GM19043 (cell line): ENCODE results near the gene MSMO1.
"Not testable (repeated sequence)": the region's sequence is repeated elsewhere in the genome, so short reads cannot be mapped to it uniquely, and the experiment has no call there.

Experiments used
- ATAC-seq: cut with Tn5 transposase; IDR thresholded peaks from one replicate; pipeline ENCODE4 v1.9.1; 2021; ENCODE audit warnings: low read depth; ENCODE audit not compliant: unreplicated experiment

The MSMO1 gene

GRCh38 chr4:165327211-165328100, at the start of gene MSMO1:
MSMO1 (plus strand) TSS chr4:165327669; CDS start chr4:165333371, 5,702 bp downstream.
- ATAC-seq = peak; percentile 96

- ATAC-seq = not testable (repeated sequence)
These were observed 47.9 kb upstream of the MSMO1 start for GRCh38 chr4:165279531-165279930.

- not testable (repeated sequence) for ATAC-seq
These were observed 42.8 kb upstream of the MSMO1 start for GRCh38 chr4:165284697-165285096.

GRCh38 chr4:165286619-165287340, 40.7 kb upstream of the MSMO1 start:
- peak; percentile 65 for ATAC-seq

- ATAC-seq = peak; percentile 59
These were observed 39.2 kb upstream of the MSMO1 start for GRCh38 chr4:165288226-165288625.

- ATAC-seq = peak; percentile 18
These were observed 38.6 kb upstream of the MSMO1 start for GRCh38 chr4:165288639-165289422.

- no peak for ATAC-seq
These were observed 38.1 kb upstream of the MSMO1 start for GRCh38 chr4:165289423-165289785.

GRCh38 chr4:165293061-165293460, 34.4 kb upstream of the MSMO1 start:
- ATAC-seq = no peak

- no peak for ATAC-seq
These were observed 33.4 kb upstream of the MSMO1 start for GRCh38 chr4:165293927-165294649.

- peak; percentile 94 for ATAC-seq
These were observed 32.6 kb upstream of the MSMO1 start for GRCh38 chr4:165294907-165295306.

GRCh38 chr4:165297626-165298025, 29.8 kb upstream of the MSMO1 start:
- no peak for ATAC-seq

GRCh38 chr4:165299399-165300060, 27.9 kb upstream of the MSMO1 start:
- no peak for ATAC-seq

GRCh38 chr4:165301833-165302232, 25.6 kb upstream of the MSMO1 start:
- peak; percentile 84 for ATAC-seq

GRCh38 chr4:165302658-165303057, 24.8 kb upstream of the MSMO1 start:
- ATAC-seq = no peak

GRCh38 chr4:165308166-165308565, 19.3 kb upstream of the MSMO1 start:
- ATAC-seq = no peak

GRCh38 chr4:165308606-165309005, 18.9 kb upstream of the MSMO1 start:
- ATAC-seq = no peak

GRCh38 chr4:165309456-165309855, 18.0 kb upstream of the MSMO1 start:
- no peak for ATAC-seq

- ATAC-seq = no peak
These were observed 15.0 kb upstream of the MSMO1 start for GRCh38 chr4:165312506-165312905.

GRCh38 chr4:165319030-165319429, 8.4 kb upstream of the MSMO1 start:
- no peak for ATAC-seq

- no peak for ATAC-seq
These were observed 8.0 kb upstream of the MSMO1 start for GRCh38 chr4:165319509-165319908.
